Measurements from ENCODE around the gene NLRP13.

Gene NLRP13

GRCh38 chr19:55901369-55902079, 30.6 kb downstream of the NLRP13 start:
- DNase-seq: no peak

GRCh38 chr19:55898911-55899310, 33.2 kb downstream of the NLRP13 start:
- no peak for DNase-seq

- DNase-seq: no peak
Measured at GRCh38 chr19:55882626-55883025, 49.5 kb downstream of the NLRP13 start.

GRCh38 chr19:55877211-55877610, 54.9 kb downstream of the NLRP13 start:
- no peak for DNase-seq

- no peak for DNase-seq
Measured at GRCh38 chr19:55870736-55871135, 61.4 kb downstream of the NLRP13 start.

GRCh38 chr19:55867101-55867500, 65.0 kb downstream of the NLRP13 start:
- DNase-seq: no peak

GRCh38 chr19:55866521-55866920, 65.6 kb downstream of the NLRP13 start:
- no peak for DNase-seq

- no peak for DNase-seq
Measured at GRCh38 chr19:55858969-55859368, 73.2 kb downstream of the NLRP13 start.

GRCh38 chr19:55858401-55858800, 73.7 kb downstream of the NLRP13 start:
- no peak for DNase-seq

GRCh38 chr19:55857974-55858373, 74.2 kb downstream of the NLRP13 start:
- no peak for DNase-seq

GRCh38 chr19:55857149-55857548, 75.0 kb downstream of the NLRP13 start:
- DNase-seq: no peak

GRCh38 chr19:55855160-55855559, 77.0 kb downstream of the NLRP13 start:
- DNase-seq: no peak
